Adrenal gland (tissue), 12 donors: ENCODE data around the gene AP2A2. TPM values are rescaled to one million over a fixed set of nuclear protein-coding genes. Genes with fewer than 3 reads are reported as not detected.

Experiments
- DNase-seq, 7 donors: peaks; one replicate each; pipeline ENCODE4 v3.0.0-alpha.2; 2019 to 2020
- H3K27ac ChIP-seq, 5 donors: fragments of 200-600 bp; sonication (generic) in 4 of 5; 1 replicate in 3 of 5; 2 replicates in 2 of 5; pipeline versions ENCODE4 v1.5.1 to v1.8.0; 2016 to 2020; ENCODE audit warnings: mild to moderate bottlenecking in 1 of 5
- H3K27me3 ChIP-seq: fragments of 200-600 bp; 2 replicates; pipeline ENCODE4 v1.8.0; 2021
- H3K36me3 ChIP-seq, 2 donors: fragments of 200-600 bp; replicated peaks in 1 of 2; 1 replicate in 1 of 2; 2 replicates in 1 of 2; pipeline versions ENCODE4 v1.5.1 to v1.8.0; 2018 to 2022
- H3K4me1 ChIP-seq, 2 donors: fragments of 200-600 bp; replicated peaks in 1 of 2; 1 replicate in 1 of 2; 2 replicates in 1 of 2; pipeline versions ENCODE4 v1.5.1 to v1.8.0; 2018 to 2021
- H3K4me3 ChIP-seq, 4 donors: fragments of 200-600 bp; sonication (generic) in 3 of 4; one replicate each; pipeline ENCODE4 v1.5.1; 2016 to 2018
- H3K9me3 ChIP-seq, 3 donors: fragments of 200-600 bp; sonication (generic) in 1 of 3; replicated peaks in 1 of 3; 1 replicate in 2 of 3; 2 replicates in 1 of 3; pipeline versions ENCODE4 v1.5.1 to v1.8.0; 2016 to 2021
- CTCF ChIP-seq, 6 experiments: fragments of 450-650 bp in 4 of 6; fragments of 200-600 bp in 2 of 6; sonication (generic) in 1 of 6; IDR thresholded peaks; 1 replicate in 5 of 6; 2 replicates in 1 of 6; pipeline versions ENCODE4 v1.5.1 to v1.8.0; 2016 to 2021; ENCODE audit warnings: antibody characterized with exemption in 6 of 6, mild to moderate bottlenecking in 2 of 6, moderate library complexity in 1 of 6
- POLR2A ChIP-seq, 2 donors: fragments of 450-650 bp; IDR thresholded peaks; one replicate each; pipeline ENCODE4 v1.6.1; 2017; ENCODE audit warnings: antibody characterized with exemption in 2 of 2, mild to moderate bottlenecking in 2 of 2, moderate library complexity in 1 of 2
- WGBS, 4 donors: extraction: QIAGEN DNeasy Blood & Tissue Kit in 2 of 4; methylation state at CpG; one replicate each; pipeline versions ENCODE4 v1.1.5 to v1.1.7; 2013 to 2017; 5-methylcytosine and 5-hydroxymethylcytosine counted together
- intact Hi-C, 2 donors: fragments of 100-400 bp; cut with DNase I; formaldehyde crosslinking; loops; one replicate each; pipeline versions ENCODE4 v1.14.1 to v1.15.0; 2022 to 2023
- polyA plus RNA-seq, 3 donors: library from polyadenylated mRNA; stranded (reverse); fragments of 200-250 nt in 2 of 3; fragments of 350-450 nt in 1 of 3; fragmentation: Illumina TruSeq in 1 of 3; extraction: RNeasy Lipid Tissue Mini Kit (QIAGEN cat#74804) in 1 of 3; gene quantifications; one replicate each; pipeline ENCODE4 v1.2.3, GENCODE V29; 2013 to 2014
- total RNA-seq, 9 donors: library from RNA; depleted of rRNA in 4 of 9; stranded (reverse); fragments of >200 nt in 4 of 9; fragments of 120-200 nt in 1 of 9; fragmentation: NEBNext Ultra II Directional in 1 of 9; extraction: Animal tissue kit (Norgen Biotek cat#: 25700) in 1 of 9; gene quantifications; one replicate each; pipeline versions ENCODE4 v1.1.0 to v1.2.4, GENCODE V29; 2013 to 2023
- donor health status: healthy with polysubstance abuse.
- donor health status: Bipolar disorder and iron deficiency.
- donor health status: DM: yes; HTN: yes; CAD: no.
- donor health status: DM: no; HTN: no; CAD: no.
- donor health status: DM: no; HTN: no; CAD: no.
- donor health status: DM: yes; HTN: yes; CAD: no.

Gene AP2A2
- total and polyA plus RNA-seq, 12 donors, result 15.3 to 115 (median 73.1) TPM

DNA sequence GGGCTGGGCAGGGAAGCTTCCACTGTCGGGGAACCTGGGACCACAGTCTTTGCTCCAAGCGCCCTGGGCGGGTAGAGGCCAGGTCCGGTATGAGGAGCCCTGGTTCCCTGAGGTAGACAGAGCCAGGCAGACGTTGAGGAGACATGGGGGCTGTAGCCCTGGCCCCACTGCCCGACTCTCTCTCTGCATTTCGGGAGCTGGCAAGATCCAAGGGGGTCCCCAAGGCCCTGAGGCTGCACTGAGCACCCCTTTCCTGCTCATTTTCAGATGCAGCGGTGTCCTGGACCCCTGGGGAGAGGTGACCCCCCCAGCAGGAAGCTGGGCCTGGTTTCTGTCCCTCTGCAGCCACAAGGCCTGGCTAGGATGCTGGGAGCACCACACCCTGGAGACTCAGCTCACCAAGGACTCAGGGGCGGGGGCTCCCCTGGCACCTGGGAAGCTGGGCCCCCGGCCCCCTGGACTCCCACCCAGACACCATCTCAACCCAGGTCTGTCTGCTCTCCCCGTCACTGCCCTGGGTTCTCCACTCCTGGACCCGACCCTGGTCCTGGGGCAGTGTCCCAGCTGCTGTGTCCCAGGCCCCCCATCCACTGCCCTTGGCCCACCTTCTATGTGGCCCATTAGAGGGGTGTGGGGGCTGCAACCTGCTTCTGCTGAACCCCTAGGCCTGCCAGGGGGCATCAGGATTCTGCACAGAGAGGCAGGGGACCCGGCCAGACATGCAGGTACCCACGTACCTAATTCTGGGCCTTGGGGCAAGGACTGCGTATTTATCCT lies 125.9 kb downstream of the AP2A2 start:
- H3K4me3 ChIP-seq, result no peak overlapping the region
- peaks cover 19% of the 10 kb centered on the region for H3K27me3 ChIP-seq
- no peak overlapping the region for H3K27ac ChIP-seq
- H3K36me3 ChIP-seq, result no peaks in the 10 kb centered on the region
- no peaks in the 10 kb centered on the region for H3K4me1 ChIP-seq
- peak in 2 of 7 donors; percentile 4 to 5 for DNase-seq
- TF ChIP-seq POLR2A (IDR thresholded peaks at IDR 0.05), result no peak
- intact Hi-C loops, result loop anchor here (2.0 to 5.0 kb wide), 4 partner anchors 155 to 204 kb away; no protein-coding TSS in a partner anchor
- 44 to 95% (median 53%) methylated on average over 4 to 15 of the region's 15 CpGs for WGBS, 4 donors
- no peaks in the 10 kb centered on the region for H3K9me3 ChIP-seq

GRCh38 chr11:1052133-1053011 lies 126.7 kb downstream of the AP2A2 start:
- Histone ChIP-seq H3K36me3 (no peaks in the 10 kb centered on the region), H3K27ac (no peak overlapping the region), H3K27me3 (peaks cover 19% of the 10 kb centered on the region), H3K4me3 (no peak overlapping the region), H3K9me3 (no peaks in the 10 kb centered on the region), H3K4me1 (no peaks in the 10 kb centered on the region)
- intact Hi-C loops, result loop anchor here in 1 of 2 donors (5.0 kb wide), 2 partner anchors 190 to 205 kb away; no protein-coding TSS in a partner anchor
- 58 to 81% (median 71%) methylated on average over 4 to 25 of the region's 25 CpGs for WGBS, 4 donors
- peak in 2 of 7 donors; percentile 4 to 13 for DNase-seq
- TF ChIP-seq POLR2A (IDR thresholded peaks at IDR 0.05), result no peak
- TF ChIP-seq CTCF (IDR thresholded peaks at IDR 0.05), result no peak

GRCh38 chr11:1053121-1053901 lies 127.6 kb downstream of the AP2A2 start:
- peak in 1 of 7 donors; percentile 9 for DNase-seq
- 59 to 76% (median 72%) methylated on average over 3 to 25 of the region's 25 CpGs for WGBS, 4 donors
- intact Hi-C loops, result loop anchor here in 1 of 2 donors (5.0 kb wide), 2 partner anchors 191 to 206 kb away; no protein-coding TSS in a partner anchor

More at GRCh38 chr11:1053121-1053901, 127.6 kb downstream of the AP2A2 start:
- no peaks in the 10 kb centered on the region for H3K36me3 ChIP-seq
- no peaks in the 10 kb centered on the region for H3K9me3 ChIP-seq
- peaks cover 19% of the 10 kb centered on the region for H3K27me3 ChIP-seq
- H3K4me3 ChIP-seq, result no peak overlapping the region
- H3K4me1 ChIP-seq, result no peaks in the 10 kb centered on the region
- TF ChIP-seq CTCF (IDR thresholded peaks at IDR 0.05) (no peak), POLR2A (IDR thresholded peaks at IDR 0.05) (no peak)
- no peak overlapping the region for H3K27ac ChIP-seq
